Nephron progenitor cell (in vitro differentiated cells): ENCODE results near the gene HGFAC.
A peak's percentile ranks its signal among the peaks of the same experiment; 100 is the strongest.

Source experiments
- DNase-seq: peaks from one replicate; pipeline ENCODE4 v3.0.0; 2021
- H3K27ac Mint-ChIP-seq: 2 replicates; pipeline ENCODE4 v1.8.0; 2021; ENCODE audit warnings: mild to moderate bottlenecking, moderate library complexity, mixed read lengths
- H3K27me3 Mint-ChIP-seq: 2 replicates; pipeline ENCODE4 v1.8.0; 2021; ENCODE audit warnings: mild to moderate bottlenecking, low read depth, mixed read lengths; ENCODE audit not compliant: poor library complexity
- H3K36me3 Mint-ChIP-seq: 2 replicates; pipeline ENCODE4 v1.8.0; 2021; ENCODE audit warnings: low read depth, mixed read lengths
- H3K4me1 Mint-ChIP-seq: 2 replicates; pipeline ENCODE4 v1.8.0; 2021; ENCODE audit warnings: mixed read lengths
- H3K4me3 Mint-ChIP-seq: 2 replicates; pipeline ENCODE4 v1.8.0; 2021; ENCODE audit warnings: mild to moderate bottlenecking, moderate library complexity, mixed read lengths
- H3K9me3 Mint-ChIP-seq: 2 replicates; pipeline ENCODE4 v1.8.0; 2021; ENCODE audit warnings: mild to moderate bottlenecking, moderate library complexity, mixed read lengths
- CTCF ChIP-seq: fragments of 200-600 bp; sonication (generic); IDR thresholded peaks from 2 replicates; pipeline ENCODE4 v1.5.0; 2021; ENCODE audit warnings: antibody characterized with exemption

Gene HGFAC

GRCh38 chr4:3424522-3425095 lies 17.2 kb upstream of the HGFAC start:
- TF ChIP-seq CTCF, result no peak

GRCh38 chr4:3426465-3427133 lies 15.2 kb upstream of the HGFAC start:
- Mint-ChIP-seq H3K36me3 (peaks cover 21% of the 10 kb centered on the region), H3K4me3 (no peak overlapping the region), H3K27ac (no peak overlapping the region), H3K4me1 (peaks cover 9% of the 10 kb centered on the region), H3K27me3 (no peaks in the 10 kb centered on the region), H3K9me3 (no peaks in the 10 kb centered on the region)
- no peak for TF ChIP-seq CTCF
- DNase-seq, result no peak

More at GRCh38 chr4:3424522-3425095, 17.2 kb upstream of the HGFAC start:
- no peak for DNase-seq
- H3K27ac Mint-ChIP-seq, result no peak overlapping the region
- no peaks in the 10 kb centered on the region for H3K9me3 Mint-ChIP-seq
- peaks cover 17% of the 10 kb centered on the region for H3K4me1 Mint-ChIP-seq
- H3K4me3 Mint-ChIP-seq, result no peak overlapping the region
- H3K27me3 Mint-ChIP-seq, result no peaks in the 10 kb centered on the region
- peaks cover 25% of the 10 kb centered on the region for H3K36me3 Mint-ChIP-seq

DNA sequence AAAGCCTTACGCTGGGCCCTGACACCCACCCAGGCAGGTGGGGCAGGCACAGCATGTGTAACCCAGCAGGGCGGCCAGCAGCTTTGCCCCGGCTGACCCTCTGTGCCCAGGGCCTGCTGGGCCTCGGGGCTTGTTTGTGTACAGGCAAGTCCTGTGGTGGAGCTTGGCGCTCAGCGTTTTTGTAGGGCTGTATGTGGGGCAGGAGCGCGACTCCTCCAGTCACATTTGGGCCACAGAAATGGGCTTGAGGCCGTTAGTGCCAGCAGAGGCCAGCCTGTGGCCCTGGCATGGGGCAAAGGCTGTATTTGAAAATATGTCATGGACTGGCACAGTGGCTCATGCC lies 14.7 kb upstream of the HGFAC start:
- no peak for TF ChIP-seq CTCF
- no peak for DNase-seq
- H3K4me1 Mint-ChIP-seq, result peaks cover 6% of the 10 kb centered on the region

GRCh38 chr4:3427706-3428446 lies 13.9 kb upstream of the HGFAC start:
- H3K27ac Mint-ChIP-seq, result peak overlapping the region; percentile 39

More for the DNA sequence above, 14.7 kb upstream of the HGFAC start:
- Mint-ChIP-seq H3K4me3 (no peak overlapping the region), H3K36me3 (peaks cover 21% of the 10 kb centered on the region), H3K9me3 (no peaks in the 10 kb centered on the region), H3K27ac (no peak overlapping the region), H3K27me3 (no peaks in the 10 kb centered on the region)

GRCh38 chr4:3429651-3430050 lies 12.1 kb upstream of the HGFAC start:
- Mint-ChIP-seq H3K36me3 (peaks cover 15% of the 10 kb centered on the region), H3K4me1 (peaks cover 11% of the 10 kb centered on the region), H3K27me3 (no peaks in the 10 kb centered on the region), H3K9me3 (no peaks in the 10 kb centered on the region), H3K4me3 (no peak overlapping the region), H3K27ac (no peak overlapping the region)
- DNase-seq, result no peak
- no peak for TF ChIP-seq CTCF

More at GRCh38 chr4:3427706-3428446, 13.9 kb upstream of the HGFAC start:
- no peaks in the 10 kb centered on the region for H3K9me3 Mint-ChIP-seq
- peaks cover 6% of the 10 kb centered on the region for H3K4me1 Mint-ChIP-seq
- H3K4me3 Mint-ChIP-seq, result no peak overlapping the region
- H3K36me3 Mint-ChIP-seq, result peaks cover 21% of the 10 kb centered on the region
- DNase-seq, result no peak
- no peaks in the 10 kb centered on the region for H3K27me3 Mint-ChIP-seq
- TF ChIP-seq CTCF, result no peak
